Measurements from ENCODE around the gene KLHL8. TPM values are rescaled to one million over a fixed set of nuclear protein-coding genes. Genes with fewer than 3 reads are reported as not detected.

Gene KLHL8
- total and polyA plus RNA-seq, 8 donors: 2.1 to 107 (median 12.3) TPM

- no peak for DNase-seq
- Histone ChIP-seq H3K27me3 (no peaks in the 10 kb centered on the region), H3K9me3 (no peaks in the 10 kb centered on the region), H3K27ac (no peak overlapping the region), H3K36me3 (peaks cover under 1 to 83% (median 70%) of the 10 kb centered on the region in 4 donors), H3K4me1 (peaks cover 0 to 7% (median 2%) of the 10 kb centered on the region in 4 donors), H3K4me3 (no peak overlapping the region)
- intact Hi-C loops (cut with DNase I; ENCODE audit: low total_unique reads): no loop called here
- WGBS, 5 donors: 50 to 57% (median 53%) methylated on average over 3 of the region's 3 CpGs
- TF ChIP-seq POLR2A (IDR thresholded peaks at IDR 0.05) (no peak), CTCF (IDR thresholded peaks at IDR 0.05) (no peak)
These were observed 79.0 kb downstream of the KLHL8 start for GRCh38 chr4:87141428-87141827.

- Histone ChIP-seq H3K36me3 (peaks cover 54 to 100% (median 98%) of the 10 kb centered on the region in 4 donors), H3K4me1 (no peaks in the 10 kb centered on the region), H3K27ac (no peak overlapping the region), H3K4me3 (no peak overlapping the region), H3K9me3 (no peaks in the 10 kb centered on the region), H3K27me3 (no peaks in the 10 kb centered on the region)
- TF ChIP-seq EP300 (IDR thresholded peaks at IDR 0.05) (no peak), POLR2A (IDR thresholded peaks at IDR 0.05) (no peak), CTCF (IDR thresholded peaks at IDR 0.05) (no peak), POLR2AphosphoS5 (IDR thresholded peaks at IDR 0.05) (no peak)
- WGBS, 5 donors: 46 to 90% (median 78%) methylated on average over 3 of the region's 3 CpGs
- DNase-seq: no peak
- intact Hi-C loops (cut with DNase I; ENCODE audit: low total_unique reads): no loop called here
These were observed 86.3 kb downstream of the KLHL8 start for GRCh38 chr4:87134122-87134521.

- peaks cover 54 to 100% (median 99%) of the 10 kb centered on the region in 4 donors for H3K36me3 ChIP-seq
- no peak overlapping the region for H3K27ac ChIP-seq
- H3K27me3 ChIP-seq: no peaks in the 10 kb centered on the region
- intact Hi-C loops (cut with DNase I; ENCODE audit: low total_unique reads): no loop called here
- no peak for DNase-seq
- no peaks in the 10 kb centered on the region for H3K4me1 ChIP-seq
- no peaks in the 10 kb centered on the region for H3K9me3 ChIP-seq
- TF ChIP-seq POLR2AphosphoS5 (IDR thresholded peaks at IDR 0.05) (no peak), EP300 (IDR thresholded peaks at IDR 0.05) (no peak), CTCF (IDR thresholded peaks at IDR 0.05) (no peak), POLR2A (IDR thresholded peaks at IDR 0.05) (no peak)
- no peak overlapping the region for H3K4me3 ChIP-seq
- WGBS, 5 donors: 63 to 71% (median 70%) methylated on average over 2 of the region's 2 CpGs
These were observed 87.2 kb downstream of the KLHL8 start for GRCh38 chr4:87133183-87133582.

GRCh38 chr4:87132035-87132434, 88.4 kb downstream of the KLHL8 start:
- Histone ChIP-seq H3K9me3 (no peaks in the 10 kb centered on the region), H3K4me1 (no peaks in the 10 kb centered on the region), H3K27me3 (no peaks in the 10 kb centered on the region), H3K36me3 (peaks cover 64 to 100% (median 99%) of the 10 kb centered on the region in 4 donors), H3K4me3 (no peak overlapping the region), H3K27ac (no peak overlapping the region)
- no peak for TF ChIP-seq EP300 (IDR thresholded peaks at IDR 0.05)
- no peak for TF ChIP-seq CTCF (IDR thresholded peaks at IDR 0.05)
- no peak for TF ChIP-seq POLR2A (IDR thresholded peaks at IDR 0.05)
- no peak for TF ChIP-seq POLR2AphosphoS5 (IDR thresholded peaks at IDR 0.05)
- 91 to 96% (median 96%) methylated on average over 8 of the region's 8 CpGs for WGBS, 5 donors
- intact Hi-C loops (cut with DNase I; ENCODE audit: low total_unique reads): no loop called here
- DNase-seq: no peak

Measured in stomach (tissue), 9 donors.